ENCODE data around the gene PLA2G6.
"Not testable (repeated sequence)": the region's sequence is repeated elsewhere in the genome, so short reads cannot be mapped to it uniquely, and the experiment has no call there.

The PLA2G6 gene

GRCh38 chr22:38139901-38140300 is 41.7 kb downstream of the PLA2G6 start:
- no peak for FAIRE-seq
- no peak for DNase-seq (ENCODE audit: extremely low spot score, insufficient read length, low read depth)

- no peak for FAIRE-seq
- DNase-seq (ENCODE audit: extremely low spot score, insufficient read length, low read depth) = no peak
Measured at GRCh38 chr22:38138961-38139360, 42.7 kb downstream of the PLA2G6 start.

GRCh38 chr22:38137876-38138687 is 43.5 kb downstream of the PLA2G6 start:
- DNase-seq (ENCODE audit: extremely low spot score, insufficient read length, low read depth) (no peak), FAIRE-seq (no peak)

GRCh38 chr22:38136607-38137006 is 45.0 kb downstream of the PLA2G6 start:
- no peak for DNase-seq (ENCODE audit: extremely low spot score, insufficient read length, low read depth)
- no peak for FAIRE-seq

GRCh38 chr22:38135133-38135706 is 46.4 kb downstream of the PLA2G6 start:
- FAIRE-seq = no peak
- no peak for DNase-seq (ENCODE audit: extremely low spot score, insufficient read length, low read depth)

DNA sequence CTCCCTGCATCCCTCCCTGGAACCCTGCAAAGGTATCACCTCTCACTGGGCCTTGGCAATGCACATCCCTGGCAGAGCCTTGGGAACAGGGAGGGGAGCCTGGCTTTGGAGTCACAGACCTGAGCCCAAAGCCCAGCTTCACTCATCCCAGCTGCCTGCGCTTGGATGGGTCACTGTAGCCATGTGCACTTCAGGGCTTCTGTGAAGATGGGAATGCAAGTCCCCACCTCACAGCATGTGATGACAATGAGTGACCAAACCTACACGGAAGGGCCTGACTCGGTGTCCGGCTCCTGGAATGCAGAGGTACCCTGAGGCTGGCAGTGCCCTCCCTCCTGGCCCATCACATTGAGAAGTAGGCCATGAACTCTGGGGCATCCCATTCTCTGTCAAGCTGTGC is 48.3 kb downstream of the PLA2G6 start:
- no peak for FAIRE-seq

DNA sequence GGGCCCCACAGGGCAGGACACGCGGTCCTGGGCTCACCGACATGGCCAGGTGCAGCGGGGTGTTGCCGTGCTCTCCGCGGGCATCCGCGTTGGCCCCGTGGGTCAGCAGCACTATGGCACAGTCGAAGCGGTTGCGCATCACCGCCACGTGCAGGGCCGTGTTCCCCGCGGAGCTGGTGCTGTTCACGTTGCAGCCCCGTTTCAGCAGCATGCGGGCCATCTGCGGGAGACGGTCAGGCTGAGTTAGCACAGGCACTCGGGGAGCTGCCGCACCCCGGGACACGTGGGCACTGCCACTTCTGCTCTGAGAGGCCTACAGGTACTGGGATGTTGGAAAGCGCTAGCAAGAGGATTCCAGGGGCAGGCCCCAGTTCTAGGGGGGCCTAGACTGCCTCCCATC is 48.8 kb downstream of the PLA2G6 start:
- no peak for FAIRE-seq

More for the DNA sequence above, 48.3 kb downstream of the PLA2G6 start:
- DNase-seq (ENCODE audit: extremely low spot score, insufficient read length, low read depth) = no peak

DNA sequence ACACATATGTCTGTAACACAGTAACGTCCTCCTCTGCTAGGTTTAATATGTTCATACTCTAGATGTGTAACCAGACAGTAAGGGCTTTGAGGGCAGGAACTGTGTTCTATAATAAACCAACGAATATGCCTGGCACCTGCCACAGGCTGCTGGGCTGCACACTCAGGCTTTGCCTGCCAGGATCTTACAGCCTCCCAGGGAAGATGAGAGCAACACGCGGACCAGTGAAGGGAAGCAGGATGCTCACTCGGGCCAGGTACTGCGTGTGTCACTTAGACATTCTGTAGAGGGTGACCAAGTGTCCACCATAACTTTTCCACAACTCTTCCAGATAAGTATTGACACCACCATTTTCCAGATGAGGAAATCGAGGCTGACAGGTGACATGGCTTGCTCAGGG is 49.5 kb downstream of the PLA2G6 start:
- DNase-seq (ENCODE audit: extremely low spot score, insufficient read length, low read depth) (no peak), FAIRE-seq (no peak)

More for the DNA sequence above, 48.8 kb downstream of the PLA2G6 start:
- no peak for DNase-seq (ENCODE audit: extremely low spot score, insufficient read length, low read depth)

GRCh38 chr22:38131399-38131798 is 50.2 kb downstream of the PLA2G6 start:
- FAIRE-seq = no peak
- no peak for DNase-seq (ENCODE audit: extremely low spot score, insufficient read length, low read depth)

- no peak for FAIRE-seq
- DNase-seq (ENCODE audit: extremely low spot score, insufficient read length, low read depth) = no peak
Measured at GRCh38 chr22:38129856-38130255, 51.8 kb downstream of the PLA2G6 start.

- no peak for DNase-seq (ENCODE audit: extremely low spot score, insufficient read length, low read depth)
Measured at GRCh38 chr22:38129021-38129420, 52.6 kb downstream of the PLA2G6 start.

DNA sequence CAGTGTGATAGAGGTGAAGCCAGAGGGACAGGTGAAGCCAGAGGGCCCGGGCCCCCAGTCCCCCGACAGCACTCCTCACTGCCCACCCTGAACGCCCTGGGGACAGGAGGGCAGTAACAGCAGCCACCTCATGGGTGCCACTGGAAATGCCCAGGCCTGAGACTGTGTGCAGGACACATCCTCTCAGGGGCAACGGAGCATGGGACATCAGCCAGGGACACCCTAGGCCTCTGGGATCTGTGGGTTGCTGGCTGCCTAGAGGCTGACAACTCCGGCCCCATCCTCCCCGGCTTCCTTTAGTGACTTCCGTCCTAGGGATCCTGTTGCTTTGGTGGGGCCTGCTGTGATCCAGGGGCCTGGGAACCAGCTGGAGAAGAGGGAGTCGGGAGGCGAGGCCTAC is 53.8 kb downstream of the PLA2G6 start:
- DNase-seq (ENCODE audit: extremely low spot score, insufficient read length, low read depth) = no peak
- FAIRE-seq = no peak

More at GRCh38 chr22:38129021-38129420, 52.6 kb downstream of the PLA2G6 start:
- no peak for FAIRE-seq

GRCh38 chr22:38126928-38127668 is 54.5 kb downstream of the PLA2G6 start:
- DNase-seq (ENCODE audit: extremely low spot score, insufficient read length, low read depth) (no peak), FAIRE-seq (no peak)

DNA sequence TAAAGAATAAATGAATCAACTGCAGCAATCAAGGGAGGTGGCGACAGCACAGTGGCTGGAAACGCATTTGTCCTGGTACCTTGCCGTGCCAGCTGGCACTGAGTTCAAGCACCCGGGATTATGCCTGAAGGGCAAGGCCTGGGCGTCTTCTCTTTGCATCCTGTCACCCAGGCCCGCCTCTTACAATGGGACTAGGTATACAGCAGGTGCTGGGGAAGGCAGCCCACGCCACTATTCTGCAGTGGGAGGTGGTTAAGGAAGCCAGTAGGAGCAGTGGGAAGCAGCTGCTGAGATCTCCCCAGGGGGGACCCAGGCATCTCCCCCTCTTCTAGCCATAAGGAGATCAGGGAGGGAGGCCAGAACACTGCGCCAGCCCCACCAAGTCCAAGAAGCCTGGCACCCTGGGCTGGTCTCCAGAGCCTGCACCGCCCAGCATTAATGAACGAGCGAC is 55.9 kb downstream of the PLA2G6 start:
- no peak for DNase-seq (ENCODE audit: extremely low spot score, insufficient read length, low read depth)
- FAIRE-seq = no peak

DNA sequence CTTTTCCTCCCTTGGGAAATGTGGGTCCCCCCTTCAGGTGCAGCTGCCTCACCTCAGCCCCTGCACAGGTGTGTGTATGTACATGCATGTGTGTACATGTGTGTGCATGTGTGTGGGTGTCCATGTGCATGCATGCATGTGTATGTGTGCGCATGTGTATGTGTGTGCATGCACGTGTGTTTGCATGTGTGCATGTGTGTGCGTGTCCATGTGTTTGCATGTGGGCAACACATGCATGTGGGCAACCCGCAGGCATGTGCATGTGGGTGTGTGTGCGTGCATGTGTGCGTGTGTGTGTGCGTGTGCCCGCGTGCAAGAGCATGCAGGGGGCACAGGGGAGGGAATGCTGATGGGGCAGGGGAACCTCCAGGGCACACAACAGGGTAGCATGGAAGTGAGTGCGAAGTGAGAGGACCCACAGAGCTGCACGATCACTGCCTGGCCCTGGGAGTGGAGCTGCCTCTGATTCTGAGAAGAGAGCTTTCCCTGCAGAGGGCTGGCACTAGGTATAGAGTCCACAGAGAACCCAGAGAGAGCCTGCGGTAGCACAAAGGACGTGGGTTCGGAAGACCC is 56.5 kb downstream of the PLA2G6 start:
- no peak for FAIRE-seq

GRCh38 chr22:38124236-38124974 is 57.2 kb downstream of the PLA2G6 start:
- FAIRE-seq = no peak
- DNase-seq (ENCODE audit: extremely low spot score, insufficient read length, low read depth) = no peak

More for the DNA sequence above, 56.5 kb downstream of the PLA2G6 start:
- no peak for DNase-seq (ENCODE audit: extremely low spot score, insufficient read length, low read depth)

GRCh38 chr22:38122616-38123015 is 59.0 kb downstream of the PLA2G6 start:
- FAIRE-seq (no peak), DNase-seq (ENCODE audit: extremely low spot score, insufficient read length, low read depth) (no peak)

GRCh38 chr22:38120359-38121110 is 61.1 kb downstream of the PLA2G6 start:
- no peak for DNase-seq (ENCODE audit: extremely low spot score, insufficient read length, low read depth)
- FAIRE-seq = no peak

DNA sequence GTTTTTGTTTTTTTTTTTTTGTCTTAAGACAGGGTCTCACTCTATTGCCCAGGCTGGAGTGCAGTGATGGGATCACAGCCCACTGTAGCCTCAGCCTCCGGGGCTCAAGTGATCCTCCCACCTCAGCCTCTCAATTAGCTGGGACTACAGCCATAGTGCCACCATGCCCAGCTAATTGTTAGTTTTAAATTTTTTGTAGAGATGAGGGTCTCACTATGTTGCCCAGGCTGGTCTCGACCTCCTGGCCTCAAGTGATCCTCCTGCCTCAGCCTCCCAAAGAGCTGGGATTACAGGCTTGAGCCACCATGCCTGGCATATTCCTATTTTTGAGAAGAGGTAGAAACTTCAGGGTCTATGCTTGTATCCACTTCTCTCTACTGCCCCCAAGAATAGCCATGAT is 62.9 kb downstream of the PLA2G6 start:
- not testable (repeated sequence) for FAIRE-seq; DNase-seq (ENCODE audit: extremely low spot score, insufficient read length, low read depth)
